HUDEP-2 (cell line): ENCODE data around the gene GLO1.

Experiments used
- DNase-seq, 76 experiments: peaks; one replicate each; lab custom pipeline; 2025; ENCODE audit not compliant: unreplicated experiment in 76 of 76; lab: John Stamatoyannopoulos, UW

GLO1 gene

DNA sequence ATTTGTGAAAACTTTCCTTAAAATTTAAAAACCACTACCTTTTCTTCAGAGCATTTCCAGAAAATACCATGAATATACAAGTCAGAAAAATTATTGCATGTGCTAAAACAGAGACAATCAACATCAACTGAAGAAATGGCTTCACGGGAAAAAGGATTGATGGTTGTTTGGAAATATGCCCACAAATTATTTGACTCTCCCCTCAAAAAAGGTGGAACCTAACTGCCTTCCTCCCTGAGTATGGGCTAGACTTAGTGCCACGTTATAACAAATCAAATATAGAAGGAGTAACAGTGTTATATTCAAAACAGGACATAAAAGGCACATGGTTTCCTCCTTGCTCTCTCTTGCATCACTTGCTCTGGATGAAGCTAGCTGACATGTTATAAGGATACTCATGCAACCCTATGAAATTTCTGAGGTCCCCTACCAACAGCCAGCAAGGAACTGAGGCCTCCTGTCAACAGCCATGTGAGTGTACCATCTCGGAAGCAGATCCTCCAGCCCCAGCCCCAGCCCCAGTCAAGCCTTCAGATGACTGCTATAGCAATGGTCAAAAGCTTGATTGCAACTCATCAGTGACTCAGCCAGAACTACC lies 71.7 kb downstream of the GLO1 start:
- DNase-seq = no peak
